HG02852 (cell line): ENCODE results near the gene SULT1C2.
"Not testable (repeated sequence)": the region's sequence is repeated elsewhere in the genome, so short reads cannot be mapped to it uniquely, and the experiment has no call there.

Experiments used
- ATAC-seq: cut with Tn5 transposase; IDR thresholded peaks from one replicate; pipeline ENCODE4 v1.9.1; 2021; ENCODE audit warnings: mild to moderate bottlenecking, moderate library complexity; ENCODE audit not compliant: unreplicated experiment

The SULT1C2 gene

GRCh38 chr2:108288534-108289106 is at the start of gene SULT1C2:
TSS of gene SULT1C2 (plus strand) at chr2:108288895. CDS start at chr2:108293668, 4,773 bp downstream.
- ATAC-seq, result no peak

- no peak for ATAC-seq
Observed at GRCh38 chr2:108239786-108240185, 48.9 kb upstream of the SULT1C2 start, which contains the start of gene SULT1C3. TSS of gene SULT1C3 (plus strand) at chr2:108239968. CDS start at chr2:108247195, 7,227 bp downstream.

- no peak for ATAC-seq
Observed at GRCh38 chr2:108240966-108241365, 47.7 kb upstream of the SULT1C2 start.

DNA sequence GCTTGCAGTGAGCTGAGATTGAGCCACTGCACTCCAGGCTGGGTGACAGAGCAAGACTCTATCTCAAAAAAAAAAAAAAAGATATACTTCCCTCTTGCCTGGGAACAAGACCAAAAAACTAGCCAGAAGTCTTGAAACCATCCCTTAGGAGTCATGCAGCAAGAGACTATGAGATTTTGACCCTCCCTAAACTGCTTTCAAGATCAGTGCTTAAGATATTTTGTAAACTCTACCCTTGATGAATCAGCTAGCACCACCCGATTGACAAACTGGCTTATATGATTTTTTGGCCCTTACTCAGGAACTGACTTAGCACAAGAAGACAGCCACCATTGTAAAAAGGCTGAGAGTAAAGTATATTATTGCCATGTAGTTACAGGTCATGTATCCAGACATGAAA is 45.1 kb upstream of the SULT1C2 start:
- ATAC-seq, result no peak

- ATAC-seq, result no peak
Observed at GRCh38 chr2:108244667-108245414, 43.9 kb upstream of the SULT1C2 start.

DNA sequence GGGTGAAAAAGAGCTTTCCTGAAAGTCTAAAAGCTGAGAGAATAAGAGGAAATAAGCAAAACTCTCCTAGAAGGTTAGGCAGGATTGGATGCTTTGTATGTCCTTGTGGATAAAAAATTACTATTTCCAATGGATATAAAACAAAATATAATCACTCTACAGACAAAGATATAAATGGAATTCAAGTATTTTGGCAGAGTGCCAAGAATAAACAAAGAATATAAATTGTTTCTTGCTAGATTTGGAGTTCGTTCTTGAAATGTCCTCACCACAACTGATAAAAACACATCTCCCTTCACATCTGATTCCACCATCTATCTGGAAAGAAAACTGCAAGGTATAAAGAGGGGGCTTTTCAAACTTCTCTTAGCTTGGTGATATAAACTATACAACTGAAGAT is 35.6 kb upstream of the SULT1C2 start:
- no peak for ATAC-seq

DNA sequence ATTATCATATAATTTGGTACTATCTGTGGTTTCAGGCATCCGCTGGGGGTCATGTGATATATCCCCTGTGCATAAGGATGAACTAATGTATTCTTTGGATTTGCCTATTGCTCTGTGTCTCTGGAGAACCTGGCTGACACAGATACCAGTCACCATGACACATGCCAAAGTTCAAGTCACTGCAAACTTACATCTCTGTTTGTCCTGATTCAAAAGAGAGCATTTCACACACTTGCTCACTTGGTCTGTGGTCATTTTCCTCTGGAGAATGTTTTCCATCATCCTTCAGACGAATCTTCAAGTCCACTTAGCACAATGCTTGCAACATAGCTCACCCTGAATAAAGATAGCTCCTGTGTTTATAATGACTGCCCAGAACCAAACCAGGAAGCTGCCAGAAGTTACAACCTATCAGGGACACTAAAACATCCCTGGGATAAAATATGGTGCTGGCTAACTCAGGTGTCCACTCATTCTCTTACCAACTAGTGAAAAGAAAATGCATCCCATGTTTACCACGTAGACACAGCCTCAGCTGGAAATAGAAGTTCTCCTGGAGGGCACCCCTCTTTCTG is 30.9 kb upstream of the SULT1C2 start:
- ATAC-seq, result no peak

GRCh38 chr2:108260773-108261172 is 27.9 kb upstream of the SULT1C2 start:
- no peak for ATAC-seq

DNA sequence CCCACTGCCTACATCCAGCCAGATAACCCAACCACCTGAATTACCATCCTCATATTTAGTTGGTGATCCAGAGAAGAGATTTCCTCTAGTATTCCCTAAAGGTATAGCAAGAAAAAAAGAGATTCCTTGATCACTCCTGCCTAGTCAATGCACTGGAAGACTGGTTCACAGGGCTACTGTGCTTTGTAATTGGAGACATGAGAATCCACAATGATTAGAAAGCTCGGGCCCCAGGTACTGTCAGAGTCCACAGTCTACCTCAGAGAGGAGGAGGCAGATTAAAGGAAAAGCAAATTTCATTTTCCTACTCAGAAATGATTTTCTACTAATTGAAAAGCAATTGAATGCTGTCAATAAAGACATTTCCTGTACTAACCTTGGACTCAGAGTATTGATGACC is 26.7 kb upstream of the SULT1C2 start:
- ATAC-seq, result no peak

DNA sequence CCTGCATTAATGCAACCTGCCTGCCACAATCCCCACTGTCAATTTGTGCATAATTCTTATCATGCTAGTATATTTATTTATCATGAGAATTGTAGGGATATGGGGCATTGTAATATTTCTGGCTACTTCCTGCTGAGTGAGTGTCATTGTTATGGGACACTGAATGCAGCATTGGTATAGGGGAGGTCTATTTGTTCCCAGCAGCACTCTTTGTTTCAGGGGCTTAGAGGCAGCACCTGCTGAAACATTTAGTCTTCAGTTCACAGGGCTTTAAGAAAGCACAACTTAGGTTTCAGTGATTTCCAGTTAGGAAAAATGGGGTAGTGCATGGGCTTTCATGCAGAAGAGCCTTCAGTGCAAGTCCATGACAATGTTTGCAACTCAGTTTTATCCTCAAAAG is 25.3 kb upstream of the SULT1C2 start:
- no peak for ATAC-seq

DNA sequence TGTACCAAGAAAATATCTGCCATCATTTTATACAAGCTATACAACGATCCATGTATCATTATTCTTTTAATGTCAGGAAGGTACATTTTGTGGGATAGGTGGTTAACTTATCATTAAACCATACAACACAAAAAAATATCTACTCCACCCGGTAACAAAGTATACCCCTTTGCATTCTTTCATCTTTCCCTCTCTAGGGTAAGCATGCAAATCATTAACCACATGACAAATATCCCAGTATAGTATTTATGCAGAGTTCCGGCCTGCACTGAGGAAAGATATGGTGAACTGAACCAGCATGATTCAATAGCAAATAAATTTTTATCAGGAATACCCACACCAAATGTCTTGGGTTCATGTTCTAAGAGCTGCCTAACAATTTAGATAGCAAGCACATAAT is 22.5 kb upstream of the SULT1C2 start:
- no peak for ATAC-seq

GRCh38 chr2:108267101-108267500 is 21.6 kb upstream of the SULT1C2 start:
- no peak for ATAC-seq

DNA sequence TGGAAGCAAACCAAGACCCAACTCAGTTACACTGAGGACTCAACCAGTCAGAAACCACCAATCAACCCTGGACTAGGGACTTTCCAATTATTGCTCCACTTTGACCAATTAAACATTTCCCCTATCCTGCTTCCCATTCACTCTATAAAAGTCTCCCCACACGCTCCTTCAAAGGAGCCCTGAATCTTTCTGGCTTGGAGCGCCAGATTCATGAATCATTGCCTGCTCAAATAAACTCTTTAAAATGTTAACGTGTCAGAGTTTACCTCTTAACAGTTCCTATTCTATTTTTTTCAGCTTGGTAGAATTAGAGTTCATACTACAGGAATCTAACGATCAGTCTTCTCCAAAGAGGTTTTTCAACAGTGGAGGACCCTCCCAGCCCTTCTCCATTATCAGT is 20.7 kb upstream of the SULT1C2 start:
- ATAC-seq, result no peak

GRCh38 chr2:108270346-108270745 is 18.3 kb upstream of the SULT1C2 start:
- no peak for ATAC-seq

GRCh38 chr2:108270768-108271506 is 17.8 kb upstream of the SULT1C2 start:
- no peak for ATAC-seq

DNA sequence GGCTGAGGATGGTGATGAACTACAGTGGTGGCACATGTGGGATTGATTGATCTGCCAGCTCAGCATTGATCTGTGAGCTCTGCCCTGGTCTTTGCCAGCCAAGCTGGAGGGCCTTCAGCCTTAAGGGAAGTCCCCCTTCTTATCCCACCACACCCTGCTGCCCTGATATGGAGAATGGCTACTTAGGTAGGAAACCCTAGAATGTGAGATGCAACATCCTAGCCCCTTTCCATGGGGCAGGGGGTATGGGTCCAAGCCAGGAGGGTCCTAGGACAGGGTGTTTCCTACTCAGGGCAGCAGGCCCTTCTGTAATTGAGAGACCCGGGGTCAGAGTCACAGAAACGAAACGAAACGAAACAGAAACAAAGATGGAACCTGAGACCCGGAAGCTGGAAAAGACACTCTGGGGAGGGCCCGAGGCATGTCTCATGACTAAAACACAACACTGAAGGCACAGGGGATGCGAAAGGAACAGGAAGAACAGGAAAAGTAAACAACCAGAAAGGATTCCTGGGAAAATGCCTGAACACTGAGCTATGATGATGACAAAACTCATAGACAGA is 16.9 kb upstream of the SULT1C2 start:
- ATAC-seq, result no peak

GRCh38 chr2:108278631-108279030 is 10.1 kb upstream of the SULT1C2 start:
- ATAC-seq, result no peak

GRCh38 chr2:108279468-108279867 is 9.2 kb upstream of the SULT1C2 start:
- ATAC-seq, result no peak

- no peak for ATAC-seq
Observed at GRCh38 chr2:108280466-108280865, 8.2 kb upstream of the SULT1C2 start.

DNA sequence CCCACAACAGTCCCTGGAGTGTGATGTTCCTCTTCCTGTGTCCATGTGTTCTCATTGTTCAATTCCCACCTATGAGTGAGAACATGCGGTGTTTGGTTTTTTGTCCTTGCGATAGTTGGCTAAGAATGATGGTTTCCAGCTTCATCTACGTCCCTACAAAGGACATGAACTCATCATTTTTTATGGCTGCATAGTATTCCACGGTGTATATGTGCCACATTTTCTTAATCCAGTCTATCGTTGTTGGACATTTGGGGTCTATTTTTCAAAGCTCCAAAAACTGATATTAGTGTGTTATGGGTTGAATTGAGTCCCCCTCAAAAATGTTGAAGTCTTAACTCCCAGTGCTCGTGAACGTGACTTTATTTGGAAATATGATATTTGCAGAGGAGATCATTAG is 4.1 kb upstream of the SULT1C2 start:
- not testable (repeated sequence) for ATAC-seq

DNA sequence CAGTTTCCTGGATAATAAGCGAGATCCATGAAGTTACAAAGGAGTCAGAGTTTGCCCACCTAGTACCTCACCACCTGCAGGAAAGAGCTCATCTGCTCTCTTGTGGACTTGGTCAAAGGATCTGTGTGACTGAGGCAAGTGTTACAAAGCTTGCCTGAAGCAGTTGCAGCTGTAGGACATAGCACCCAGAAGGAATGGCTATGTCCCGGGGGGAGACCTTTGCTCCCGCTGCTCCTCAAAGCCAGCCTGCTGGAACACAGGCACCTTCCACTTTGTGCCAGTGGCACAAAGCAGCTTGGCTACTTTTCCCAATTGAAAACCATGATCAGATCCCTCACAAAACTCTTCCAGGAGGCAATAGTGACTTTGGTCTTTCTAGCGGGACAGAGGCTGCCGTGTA is 3.1 kb upstream of the SULT1C2 start:
- no peak for ATAC-seq
